ENCODE data around the gene RPAP2. TPM values are rescaled to one million over a fixed set of nuclear protein-coding genes. Genes with fewer than 3 reads are reported as not detected.
"Not testable (repeated sequence)": the region's sequence is repeated elsewhere in the genome, so short reads cannot be mapped to it uniquely, and the experiment has no call there.

Gene RPAP2
- total RNA-seq, 2 experiments from 2014 or later = 8.6 to 21.9 TPM

DNA sequence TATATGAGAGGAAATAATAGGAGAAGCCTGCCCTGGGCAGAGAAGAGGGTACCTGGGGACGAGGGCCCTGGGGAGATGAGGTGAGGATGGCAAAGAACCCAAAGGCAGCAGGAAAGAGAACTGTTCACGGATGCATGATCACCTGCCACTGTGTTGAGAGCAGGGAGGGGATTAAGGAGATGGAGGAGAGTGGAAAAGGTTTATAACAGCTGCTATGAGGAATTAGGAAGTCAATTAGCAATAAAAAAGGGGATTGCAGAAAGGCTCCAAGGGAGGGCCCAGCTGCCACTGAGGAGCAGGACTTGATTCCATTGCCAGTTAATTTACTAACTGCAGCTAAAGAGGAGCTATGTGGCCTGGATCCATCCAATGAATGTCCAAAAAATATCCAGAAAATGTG is 126.8 kb downstream of the RPAP2 start:
- POLR2A ChIA-PET = interaction anchor here (0.6 kb wide), 1 partner anchor 49 kb away, joined by 3 read pairs; no protein-coding TSS in a partner anchor
- no peak for TF ChIP-seq EZH2phosphoT487 (IDR thresholded peaks at IDR 0.05; ENCODE audit: borderline replicate concordance, low read depth, low read length)
- no peak for TF ChIP-seq CTCF (conservative IDR thresholded peaks at IDR 0.05; ENCODE audit: low read length)
- H3K36me3 ChIP-seq (ENCODE audit: insufficient read depth, low read length) = no peaks in the 10 kb centered on the region
- no peaks in the 10 kb centered on the region for H3K79me2 ChIP-seq (ENCODE audit: insufficient read depth, low read depth, low read length)
- no peak overlapping the region for H2AFZ ChIP-seq (ENCODE audit: low read length)
- no peak overlapping the region for H3K27ac ChIP-seq (ENCODE audit: low read depth, low read length, poor library complexity, severe bottlenecking)
- intact Hi-C loops (cut with micrococcal nuclease; ENCODE audit: unreplicated experiment) = no loop called here
- H3K9me3 ChIP-seq (ENCODE audit: low read length) = no peaks in the 10 kb centered on the region
- no peaks in the 10 kb centered on the region for H3K9me2 ChIP-seq (ENCODE audit: insufficient read depth, low read length)
- H3K4me3 ChIP-seq (ENCODE audit: low read depth, low read length, poor library complexity, severe bottlenecking) = no peak overlapping the region
- CTCF ChIA-PET (ENCODE audit: unreplicated experiment) = no interaction called here
- H3K4me2 ChIP-seq (ENCODE audit: low read length) = no peak overlapping the region
- no TSS peak for BruUV-seq (replicated peaks)
- no peak for DNase-seq (ENCODE audit: low spot score)
- H3K4me1 ChIP-seq (ENCODE audit: insufficient read depth, low read length, poor library complexity, severe bottlenecking) = no peaks in the 10 kb centered on the region
- H4K20me1 ChIP-seq (ENCODE audit: insufficient read depth, low read length) = no peaks in the 10 kb centered on the region

- no peak overlapping the region for H2AFZ ChIP-seq (ENCODE audit: low read length)
- H3K4me2 ChIP-seq (ENCODE audit: low read length) = no peak overlapping the region
- H3K4me1 ChIP-seq (ENCODE audit: insufficient read depth, low read length, poor library complexity, severe bottlenecking) = no peaks in the 10 kb centered on the region
- DNase-seq (ENCODE audit: low spot score) = no peak
- no peaks in the 10 kb centered on the region for H3K79me2 ChIP-seq (ENCODE audit: insufficient read depth, low read depth, low read length)
- TF ChIP-seq EZH2phosphoT487 (IDR thresholded peaks at IDR 0.05; ENCODE audit: borderline replicate concordance, low read depth, low read length) (no peak), CTCF (conservative IDR thresholded peaks at IDR 0.05; ENCODE audit: low read length) (no peak)
- no peaks in the 10 kb centered on the region for H3K9me2 ChIP-seq (ENCODE audit: insufficient read depth, low read length)
- H3K4me3 ChIP-seq (ENCODE audit: low read depth, low read length, poor library complexity, severe bottlenecking) = no peak overlapping the region
- no peaks in the 10 kb centered on the region for H3K36me3 ChIP-seq (ENCODE audit: insufficient read depth, low read length)
- no TSS peak for BruUV-seq (replicated peaks)
- H3K27ac ChIP-seq (ENCODE audit: low read depth, low read length, poor library complexity, severe bottlenecking) = no peak overlapping the region
- ChIA-PET CTCF (ENCODE audit: unreplicated experiment) (no interaction called here), POLR2A (no interaction called here)
- H4K20me1 ChIP-seq (ENCODE audit: insufficient read depth, low read length) = no peaks in the 10 kb centered on the region
- intact Hi-C loops (cut with micrococcal nuclease; ENCODE audit: unreplicated experiment) = no loop called here
- H3K9me3 ChIP-seq (ENCODE audit: low read length) = no peaks in the 10 kb centered on the region
Observed at GRCh38 chr1:92430030-92430429, 131.2 kb downstream of the RPAP2 start.

- H2AFZ ChIP-seq (ENCODE audit: low read length); DNase-seq (ENCODE audit: low spot score); H3K36me3 ChIP-seq (ENCODE audit: insufficient read depth, low read length); H4K20me1 ChIP-seq (ENCODE audit: insufficient read depth, low read length); POLR2A ChIA-PET; H3K9me3 ChIP-seq (ENCODE audit: low read length); H3K4me1 ChIP-seq (ENCODE audit: insufficient read depth, low read length, poor library complexity, severe bottlenecking); H3K4me3 ChIP-seq (ENCODE audit: low read depth, low read length, poor library complexity, severe bottlenecking); H3K79me2 ChIP-seq (ENCODE audit: insufficient read depth, low read depth, low read length); H3K4me2 ChIP-seq (ENCODE audit: low read length); BruUV-seq (replicated peaks); H3K9me2 ChIP-seq (ENCODE audit: insufficient read depth, low read length); H3K27ac ChIP-seq (ENCODE audit: low read depth, low read length, poor library complexity, severe bottlenecking); intact Hi-C loops (cut with micrococcal nuclease; ENCODE audit: unreplicated experiment); CTCF ChIA-PET (ENCODE audit: unreplicated experiment): not testable (repeated sequence)
Observed at GRCh38 chr1:92434572-92434971, 135.7 kb downstream of the RPAP2 start.
